ENCODE results near the gene PPP3CA.

Gene PPP3CA

GRCh38 chr4:100982345-100982744, 365.0 kb downstream of the PPP3CA start:
- no peak overlapping the region for H3K4me2 ChIP-seq (ENCODE audit: low read length)
- no peaks in the 10 kb centered on the region for H3K36me3 ChIP-seq (ENCODE audit: control insufficient read depth, insufficient read depth, low read length)
- no peak overlapping the region for H3K4me3 ChIP-seq (ENCODE audit: low read depth, low read length)
- no peaks in the 10 kb centered on the region for H3K79me2 ChIP-seq
- no peaks in the 10 kb centered on the region for H3K27me3 ChIP-seq (ENCODE audit: control insufficient read depth, insufficient read depth, low read length)
- H3K9me3 ChIP-seq (ENCODE audit: control insufficient read depth, low read length) = no peaks in the 10 kb centered on the region
- no peak overlapping the region for H3K27ac ChIP-seq
- H3K9ac ChIP-seq = no peak overlapping the region
- H3K4me1 ChIP-seq = no peaks in the 10 kb centered on the region
- no peak for TF ChIP-seq CTCF (IDR thresholded peaks at IDR 0.05)
- no peak overlapping the region for H2AFZ ChIP-seq

- Histone ChIP-seq H3K9ac (no peak overlapping the region), H3K27me3 (ENCODE audit: control insufficient read depth, insufficient read depth, low read length) (no peaks in the 10 kb centered on the region), H3K4me1 (no peaks in the 10 kb centered on the region), H2AFZ (no peak overlapping the region), H3K4me3 (ENCODE audit: low read depth, low read length) (no peak overlapping the region), H3K36me3 (ENCODE audit: control insufficient read depth, insufficient read depth, low read length) (no peaks in the 10 kb centered on the region), H3K27ac (no peak overlapping the region), H3K4me2 (ENCODE audit: low read length) (no peak overlapping the region), H3K79me2 (no peaks in the 10 kb centered on the region), H3K9me3 (ENCODE audit: control insufficient read depth, low read length) (no peaks in the 10 kb centered on the region)
- TF ChIP-seq CTCF (IDR thresholded peaks at IDR 0.05) = no peak
Observed at GRCh38 chr4:100981447-100982204, 365.7 kb downstream of the PPP3CA start.

- no peaks in the 10 kb centered on the region for H3K79me2 ChIP-seq
- no peaks in the 10 kb centered on the region for H3K27me3 ChIP-seq (ENCODE audit: control insufficient read depth, insufficient read depth, low read length)
- H3K4me2 ChIP-seq (ENCODE audit: low read length) = no peak overlapping the region
- H3K9me3 ChIP-seq (ENCODE audit: control insufficient read depth, low read length) = no peaks in the 10 kb centered on the region
- no peak overlapping the region for H3K9ac ChIP-seq
- no peak for TF ChIP-seq CTCF (IDR thresholded peaks at IDR 0.05)
- no peaks in the 10 kb centered on the region for H3K36me3 ChIP-seq (ENCODE audit: control insufficient read depth, insufficient read depth, low read length)
- H3K27ac ChIP-seq = no peak overlapping the region
- H2AFZ ChIP-seq = no peak overlapping the region
- H3K4me3 ChIP-seq (ENCODE audit: low read depth, low read length) = no peak overlapping the region
- no peaks in the 10 kb centered on the region for H3K4me1 ChIP-seq
Observed at GRCh38 chr4:100979736-100980135, 367.6 kb downstream of the PPP3CA start.

GRCh38 chr4:100977746-100978397, 369.5 kb downstream of the PPP3CA start:
- Histone ChIP-seq H3K27ac (no peak overlapping the region), H3K36me3 (ENCODE audit: control insufficient read depth, insufficient read depth, low read length) (no peaks in the 10 kb centered on the region), H2AFZ (no peak overlapping the region), H3K9ac (no peak overlapping the region), H3K4me2 (ENCODE audit: low read length) (no peak overlapping the region), H3K4me3 (ENCODE audit: low read depth, low read length) (no peak overlapping the region), H3K27me3 (ENCODE audit: control insufficient read depth, insufficient read depth, low read length) (no peaks in the 10 kb centered on the region), H3K79me2 (no peaks in the 10 kb centered on the region), H3K9me3 (ENCODE audit: control insufficient read depth, low read length) (no peaks in the 10 kb centered on the region), H3K4me1 (no peaks in the 10 kb centered on the region)
- TF ChIP-seq CTCF (IDR thresholded peaks at IDR 0.05) = no peak
